Adrenal gland (tissue), 12 donors: ENCODE results near the gene ASTN2. TPM values are rescaled to one million over a fixed set of nuclear protein-coding genes. Genes with fewer than 3 reads are reported as not detected.
A peak's percentile ranks its signal among the peaks of the same experiment; 100 is the strongest.

ENCODE experiments used
- DNase-seq, 7 donors: peaks; one replicate each; pipeline ENCODE4 v3.0.0-alpha.2; 2019 to 2020
- H3K27ac ChIP-seq, 5 donors: fragments of 200-600 bp; sonication (generic) in 4 of 5; 1 replicate in 3 of 5; 2 replicates in 2 of 5; pipeline versions ENCODE4 v1.5.1 to v1.8.0; 2016 to 2020; ENCODE audit warnings: mild to moderate bottlenecking in 1 of 5
- H3K27me3 ChIP-seq: fragments of 200-600 bp; 2 replicates; pipeline ENCODE4 v1.8.0; 2021
- H3K36me3 ChIP-seq, 2 donors: fragments of 200-600 bp; replicated peaks in 1 of 2; 1 replicate in 1 of 2; 2 replicates in 1 of 2; pipeline versions ENCODE4 v1.5.1 to v1.8.0; 2018 to 2022
- H3K4me1 ChIP-seq, 2 donors: fragments of 200-600 bp; replicated peaks in 1 of 2; 1 replicate in 1 of 2; 2 replicates in 1 of 2; pipeline versions ENCODE4 v1.5.1 to v1.8.0; 2018 to 2021
- H3K4me3 ChIP-seq, 4 donors: fragments of 200-600 bp; sonication (generic) in 3 of 4; one replicate each; pipeline ENCODE4 v1.5.1; 2016 to 2018
- H3K9me3 ChIP-seq, 3 donors: fragments of 200-600 bp; sonication (generic) in 1 of 3; replicated peaks in 1 of 3; 1 replicate in 2 of 3; 2 replicates in 1 of 3; pipeline versions ENCODE4 v1.5.1 to v1.8.0; 2016 to 2021
- CTCF ChIP-seq, 6 experiments: fragments of 450-650 bp in 4 of 6; fragments of 200-600 bp in 2 of 6; sonication (generic) in 1 of 6; IDR thresholded peaks; 1 replicate in 5 of 6; 2 replicates in 1 of 6; pipeline versions ENCODE4 v1.5.1 to v1.8.0; 2016 to 2021; ENCODE audit warnings: antibody characterized with exemption in 6 of 6, mild to moderate bottlenecking in 2 of 6, moderate library complexity in 1 of 6
- POLR2A ChIP-seq, 2 donors: fragments of 450-650 bp; IDR thresholded peaks; one replicate each; pipeline ENCODE4 v1.6.1; 2017; ENCODE audit warnings: antibody characterized with exemption in 2 of 2, mild to moderate bottlenecking in 2 of 2, moderate library complexity in 1 of 2
- WGBS, 4 donors: extraction: QIAGEN DNeasy Blood & Tissue Kit in 2 of 4; methylation state at CpG; one replicate each; pipeline versions ENCODE4 v1.1.5 to v1.1.7; 2013 to 2017; 5-methylcytosine and 5-hydroxymethylcytosine counted together
- intact Hi-C, 2 donors: fragments of 100-400 bp; cut with DNase I; formaldehyde crosslinking; loops; one replicate each; pipeline versions ENCODE4 v1.14.1 to v1.15.0; 2022 to 2023
- polyA plus RNA-seq, 3 donors: library from polyadenylated mRNA; stranded (reverse); fragments of 200-250 nt in 2 of 3; fragments of 350-450 nt in 1 of 3; fragmentation: Illumina TruSeq in 1 of 3; extraction: RNeasy Lipid Tissue Mini Kit (QIAGEN cat#74804) in 1 of 3; gene quantifications; one replicate each; pipeline ENCODE4 v1.2.3, GENCODE V29; 2013 to 2014
- total RNA-seq, 9 donors: library from RNA; depleted of rRNA in 4 of 9; stranded (reverse); fragments of >200 nt in 4 of 9; fragments of 120-200 nt in 1 of 9; fragmentation: NEBNext Ultra II Directional in 1 of 9; extraction: Animal tissue kit (Norgen Biotek cat#: 25700) in 1 of 9; gene quantifications; one replicate each; pipeline versions ENCODE4 v1.1.0 to v1.2.4, GENCODE V29; 2013 to 2023
- donor health status: healthy with polysubstance abuse.
- donor health status: Bipolar disorder and iron deficiency.
- donor health status: DM: yes; HTN: yes; CAD: no.
- donor health status: DM: no; HTN: no; CAD: no.
- donor health status: DM: no; HTN: no; CAD: no.
- donor health status: DM: yes; HTN: yes; CAD: no.

The ASTN2 gene
- total and polyA plus RNA-seq, 12 donors, result 2.5 to 15.6 (median 6.8) TPM

GRCh38 chr9:116576386-116576785, 838.5 kb downstream of the ASTN2 start:
- no peaks in the 10 kb centered on the region for H3K9me3 ChIP-seq
- no peak overlapping the region for H3K27ac ChIP-seq
- intact Hi-C loops, result loop anchor here (10.0 kb wide), 2 partner anchors 422 to 982 kb away; partner anchors contain the start of gene PAPPA (in 1 of the 2)
- TF ChIP-seq CTCF (IDR thresholded peaks at IDR 0.05) (no peak), POLR2A (IDR thresholded peaks at IDR 0.05) (no peak)
- H3K4me3 ChIP-seq, result no peak overlapping the region
- H3K36me3 ChIP-seq, result no peaks in the 10 kb centered on the region
- no peak for DNase-seq
- peaks cover 0 to 18% of the 10 kb centered on the region in 2 donors for H3K4me1 ChIP-seq
- WGBS, 4 donors, result 73 to 84% (median 80%) methylated on average over 4 of the region's 4 CpGs
- no peaks in the 10 kb centered on the region for H3K27me3 ChIP-seq

GRCh38 chr9:116574027-116574679, 840.7 kb downstream of the ASTN2 start:
- peaks cover 0 to 18% of the 10 kb centered on the region in 2 donors for H3K4me1 ChIP-seq
- no peak for DNase-seq
- H3K4me3 ChIP-seq, result no peak overlapping the region
- WGBS, 4 donors, result 69 to 74% (median 70%) methylated on average over 1 of the region's 1 CpG
- H3K36me3 ChIP-seq, result no peaks in the 10 kb centered on the region
- no peaks in the 10 kb centered on the region for H3K9me3 ChIP-seq
- H3K27me3 ChIP-seq, result no peaks in the 10 kb centered on the region
- H3K27ac ChIP-seq, result no peak overlapping the region
- intact Hi-C loops, result loop anchor here (10.0 kb wide), 2 partner anchors 419 to 979 kb away; partner anchors contain the start of gene PAPPA (in 1 of the 2)
- TF ChIP-seq CTCF (IDR thresholded peaks at IDR 0.05) (no peak), POLR2A (IDR thresholded peaks at IDR 0.05) (no peak)

GRCh38 chr9:116572095-116572748, 842.6 kb downstream of the ASTN2 start:
- Histone ChIP-seq H3K36me3 (no peaks in the 10 kb centered on the region), H3K27me3 (no peaks in the 10 kb centered on the region), H3K4me1 (peaks cover 0 to 22% of the 10 kb centered on the region in 2 donors), H3K9me3 (no peaks in the 10 kb centered on the region), H3K4me3 (no peak overlapping the region), H3K27ac (no peak overlapping the region)
- peak; percentile 83 to 96 (median 90) for DNase-seq
- 24 to 30% (median 29%) methylated on average over 12 of the region's 12 CpGs for WGBS, 4 donors
- intact Hi-C loops, result loop anchor here (10.0 kb wide), 2 partner anchors 417 to 977 kb away; partner anchors contain the start of gene PAPPA (in 1 of the 2)
- peak; percentile 77 to 96 (median 92) for TF ChIP-seq CTCF (IDR thresholded peaks at IDR 0.05)
- TF ChIP-seq POLR2A (IDR thresholded peaks at IDR 0.05), result no peak

GRCh38 chr9:116569111-116569510, 845.7 kb downstream of the ASTN2 start:
- H3K9me3 ChIP-seq, result no peaks in the 10 kb centered on the region
- TF ChIP-seq POLR2A (IDR thresholded peaks at IDR 0.05) (no peak), CTCF (IDR thresholded peaks at IDR 0.05) (no peak)
- intact Hi-C loops, result loop anchor here in 1 of 2 donors (5.0 kb wide), 1 partner anchor 407 kb away; no protein-coding TSS in a partner anchor
- no peaks in the 10 kb centered on the region for H3K27me3 ChIP-seq
- H3K4me3 ChIP-seq, result no peak overlapping the region
- H3K27ac ChIP-seq, result no peak overlapping the region
- no peak for DNase-seq
- 84 to 94% (median 87%) methylated on average over 5 of the region's 5 CpGs for WGBS, 4 donors
- H3K4me1 ChIP-seq, result peaks cover 0 to 17% of the 10 kb centered on the region in 2 donors
- no peaks in the 10 kb centered on the region for H3K36me3 ChIP-seq
